GM12872 (cell line): ENCODE measurements around the gene SREBF1.

Source experiments
- CTCF ChIP-seq: IDR thresholded peaks from 3 replicates; pipeline ENCODE4 v1.5.1; 2011; ENCODE audit warnings: low read depth, mild to moderate bottlenecking, low read length, moderate library complexity; ENCODE audit not compliant: insufficient read depth

The SREBF1 gene

GRCh38 chr17:17790637-17791464 lies 45.9 kb downstream of the SREBF1 start:
- TF ChIP-seq CTCF = no peak

DNA sequence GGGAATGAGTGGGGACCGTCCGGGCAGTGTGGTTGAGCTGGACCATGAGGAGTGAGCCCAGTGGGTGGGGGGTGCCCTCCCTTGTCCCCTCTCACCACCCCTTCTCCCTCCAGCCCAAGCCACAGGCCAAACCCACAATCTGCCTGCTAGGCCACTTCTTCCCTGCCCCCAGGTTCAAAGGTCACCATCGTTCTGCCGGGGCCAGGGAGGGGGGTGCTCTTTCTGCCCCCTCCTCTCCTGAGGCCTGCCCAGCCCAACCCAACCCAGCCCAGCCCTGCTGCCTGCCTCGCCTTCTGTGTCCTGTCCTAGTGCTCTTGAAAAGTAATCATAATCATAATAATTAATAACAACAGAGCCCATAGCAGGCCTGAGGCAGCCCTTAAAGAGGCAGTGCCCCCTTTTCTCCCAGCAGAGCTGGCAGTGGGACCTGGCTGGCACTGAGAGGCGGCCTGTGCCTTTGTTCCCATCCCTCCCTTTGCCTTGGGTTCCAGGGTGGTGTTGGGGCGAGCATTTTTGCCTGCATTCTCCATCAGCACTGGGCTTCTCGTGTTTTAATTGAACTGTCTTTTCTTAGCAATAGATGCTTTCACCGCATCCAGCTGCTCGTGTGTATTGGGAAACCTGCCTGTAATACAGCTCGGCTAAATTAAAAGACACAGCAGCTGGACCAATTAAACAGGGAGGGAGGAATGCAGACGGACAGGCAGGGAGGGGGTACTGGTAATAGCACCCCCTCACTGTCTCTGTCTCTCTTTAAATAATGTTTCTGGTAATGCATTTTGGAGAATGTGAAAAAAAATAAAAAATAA lies 46.8 kb downstream of the SREBF1 start:
- no peak for TF ChIP-seq CTCF

DNA sequence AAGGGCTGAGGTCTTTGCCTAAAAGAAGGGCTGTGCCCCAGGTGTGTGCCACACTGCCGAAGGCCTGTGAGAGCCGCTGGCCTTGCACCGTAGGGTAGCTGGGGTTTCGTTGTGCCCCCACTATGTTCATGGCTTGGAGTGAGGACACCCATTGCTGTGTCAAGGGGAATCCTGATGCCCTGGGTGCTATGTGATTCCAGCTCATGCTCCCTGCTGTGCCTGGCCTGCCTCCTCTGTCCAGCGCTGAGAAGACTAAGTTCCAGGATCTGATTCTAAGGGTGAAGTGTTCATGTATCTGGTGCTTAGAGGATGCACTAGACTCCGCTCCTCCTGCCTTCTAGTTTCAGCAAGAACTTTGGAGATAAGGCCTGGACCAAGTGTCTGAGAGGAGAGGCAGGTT lies 47.4 kb downstream of the SREBF1 start:
- TF ChIP-seq CTCF = no peak

- TF ChIP-seq CTCF = no peak
Measured at GRCh38 chr17:17788967-17789366, 47.8 kb downstream of the SREBF1 start.

DNA sequence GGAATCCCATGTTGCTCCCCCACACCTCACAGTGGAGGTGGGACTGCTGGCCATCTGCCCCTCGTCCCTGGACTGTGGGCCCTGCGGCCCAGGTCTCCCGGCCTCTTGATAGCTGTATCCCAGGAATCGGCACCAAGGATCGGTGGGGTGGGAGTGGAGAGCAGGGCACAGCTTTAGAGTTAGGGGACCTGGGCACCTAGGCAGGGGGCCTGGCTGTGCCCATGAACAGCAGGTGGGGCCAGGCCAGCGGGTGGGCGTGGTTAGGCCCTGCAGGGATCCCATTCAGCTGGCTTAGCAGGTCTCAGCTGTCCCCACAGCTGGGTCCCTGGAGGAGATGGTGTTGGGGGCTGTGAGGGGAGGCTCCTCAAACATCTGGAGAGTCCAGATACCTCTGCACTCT lies 49.2 kb downstream of the SREBF1 start:
- TF ChIP-seq CTCF = no peak

- no peak for TF ChIP-seq CTCF
Measured at GRCh38 chr17:17786998-17787397, 49.8 kb downstream of the SREBF1 start.

DNA sequence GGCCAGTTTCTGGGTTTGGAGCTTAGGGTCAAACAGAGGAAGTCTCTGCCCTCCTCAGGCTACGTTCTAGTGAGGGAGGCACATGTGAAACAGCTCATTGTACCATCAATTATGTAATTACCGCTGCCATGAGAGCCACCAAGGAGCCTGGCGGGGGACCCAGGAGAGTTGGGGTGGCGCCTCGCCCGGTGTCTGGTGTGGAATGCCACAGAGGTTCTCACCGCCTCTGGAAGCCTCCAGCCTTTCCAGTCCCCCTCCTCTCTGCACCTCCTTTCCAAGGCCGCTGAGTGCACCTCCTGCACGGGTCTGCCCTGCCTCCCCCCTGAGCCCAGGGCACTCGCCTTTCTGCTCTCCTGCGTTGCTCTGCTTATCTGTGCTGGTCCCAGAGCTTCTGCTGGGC lies 51.4 kb downstream of the SREBF1 start:
- TF ChIP-seq CTCF = no peak
